OCI-LY1 (cell line): Measurements from ENCODE around the gene RNH1.

ENCODE experiments used
- H2AFZ ChIP-seq: fragments of 200-600 bp; sonication (generic), shearing (Covaris generic); 2 replicates; pipeline ENCODE4 v1.6.0; 2014; ENCODE audit warnings: antibody characterized with exemption, mild to moderate bottlenecking, low read length
- H3F3A ChIP-seq: fragments of 200-600 bp; sonication (generic), shearing (Covaris generic); 2 replicates; pipeline ENCODE4 v1.6.0; 2014; ENCODE audit warnings: mild to moderate bottlenecking, antibody characterized with exemption, low read length, moderate library complexity; ENCODE audit not compliant: insufficient read depth
- H3K27ac ChIP-seq: fragments of 200-600 bp; sonication (generic); 2 replicates; pipeline ENCODE4 v1.5.1; 2014; ENCODE audit warnings: low read length, mixed run types, mild to moderate bottlenecking, low read depth; ENCODE audit not compliant: poor library complexity, severe bottlenecking
- H3K27me3 ChIP-seq: fragments of 200-600 bp; sonication (generic); 2 replicates; pipeline ENCODE4 v1.6.0; 2014; ENCODE audit warnings: antibody characterized with exemption, mild to moderate bottlenecking, low read length, moderate library complexity; ENCODE audit not compliant: insufficient read depth
- H3K36me3 ChIP-seq: fragments of 200-600 bp; sonication (generic); 2 replicates; pipeline ENCODE4 v1.6.1; 2014; ENCODE audit warnings: mild to moderate bottlenecking, antibody characterized with exemption, low read length, moderate library complexity, mixed read lengths; ENCODE audit not compliant: insufficient read depth
- H3K4me1 ChIP-seq: fragments of 200-600 bp; sonication (generic); 2 replicates; pipeline ENCODE4 v1.5.1; 2014; ENCODE audit warnings: mild to moderate bottlenecking, low read length, moderate library complexity; ENCODE audit not compliant: insufficient read depth, severe bottlenecking
- H3K4me2 ChIP-seq: fragments of 200-600 bp; sonication (generic), shearing (Covaris generic); 2 replicates; pipeline ENCODE4 v1.6.1; 2014; ENCODE audit warnings: low read length
- H3K4me3 ChIP-seq: fragments of 200-600 bp; sonication (generic); 2 replicates; pipeline ENCODE4 v1.5.1; 2014; ENCODE audit warnings: low read length, low read depth, mild to moderate bottlenecking, mixed read lengths; ENCODE audit not compliant: poor library complexity, severe bottlenecking
- H3K79me2 ChIP-seq: fragments of 200-600 bp; shearing (Covaris generic); 2 replicates; pipeline ENCODE4 v1.6.1; 2016; ENCODE audit warnings: mixed run types, low read length, mixed read lengths; ENCODE audit not compliant: insufficient read depth
- H3K9ac ChIP-seq: fragments of 200-600 bp; sonication (generic), shearing (Covaris generic); 2 replicates; pipeline ENCODE4 v1.6.1; 2014; ENCODE audit warnings: mild to moderate bottlenecking, low read length, mixed read lengths
- H3K9me2 ChIP-seq: fragments of 200-600 bp; sonication (generic), shearing (Covaris generic); 2 replicates; pipeline ENCODE4 v1.6.1; 2014; ENCODE audit warnings: low read depth, mild to moderate bottlenecking, low read length, mixed read lengths
- H3K9me3 ChIP-seq: fragments of 200-600 bp; shearing (Covaris generic); 2 replicates; pipeline ENCODE4 v1.6.1; 2014; ENCODE audit warnings: low read length, mixed read lengths
- H4K20me1 ChIP-seq: fragments of 200-600 bp; sonication (generic), shearing (Covaris generic); 2 replicates; pipeline ENCODE4 v1.6.0; 2016; ENCODE audit warnings: mild to moderate bottlenecking, low read length; ENCODE audit not compliant: insufficient read depth
- CTCF ChIP-seq: fragments of 200-600 bp; sonication (generic), shearing (Covaris generic); IDR thresholded peaks from 2 replicates; pipeline ENCODE4 v1.5.1; 2017; ENCODE audit warnings: mild to moderate bottlenecking, antibody characterized with exemption, low read length, moderate library complexity, mixed read lengths
- EZH2 ChIP-seq: fragments of 200-600 bp; sonication (generic), shearing (Covaris generic); IDR thresholded peaks from 2 replicates; pipeline ENCODE4 v1.8.0; 2017; ENCODE audit warnings: borderline replicate concordance, mixed run types, mild to moderate bottlenecking, antibody characterized with exemption, low read length, moderate library complexity, mixed read lengths

Gene RNH1

DNA sequence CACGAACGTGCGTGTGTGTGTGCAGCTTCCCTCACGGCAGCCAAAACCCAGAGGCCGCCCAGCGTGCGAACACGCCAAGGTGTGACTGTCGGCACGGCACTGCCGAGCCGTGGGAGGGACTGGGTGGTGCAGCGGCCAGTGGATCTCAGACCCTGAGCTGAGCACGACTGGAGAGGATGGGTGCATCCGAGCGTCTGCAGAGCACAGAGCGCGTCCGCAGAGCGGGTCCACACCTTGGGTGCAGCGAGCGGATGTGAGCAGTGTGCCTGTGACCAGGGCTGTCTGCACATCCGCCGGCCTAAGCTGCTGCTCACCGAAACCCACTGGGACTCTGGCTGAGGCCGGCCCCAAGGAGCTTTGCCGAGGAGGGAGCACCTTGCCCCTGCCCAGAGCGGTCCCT lies 34.2 kb downstream of the RNH1 start:
- H3K27me3 ChIP-seq, result no peaks in the 10 kb centered on the region
- no peak overlapping the region for H3K4me2 ChIP-seq
- no peaks in the 10 kb centered on the region for H3K9me2 ChIP-seq
- no peaks in the 10 kb centered on the region for H3K4me1 ChIP-seq
- no peak for TF ChIP-seq EZH2
- TF ChIP-seq CTCF, result no peak
- H2AFZ ChIP-seq, result no peak overlapping the region
- H3K9me3 ChIP-seq, result no peaks in the 10 kb centered on the region
- H3F3A ChIP-seq, result no peaks in the 10 kb centered on the region
- H3K79me2 ChIP-seq, result no peaks in the 10 kb centered on the region
- H3K9ac ChIP-seq, result no peak overlapping the region
- H3K4me3 ChIP-seq, result no peak overlapping the region
- peaks cover 7% of the 10 kb centered on the region for H3K36me3 ChIP-seq
- H4K20me1 ChIP-seq, result no peaks in the 10 kb centered on the region
- no peak overlapping the region for H3K27ac ChIP-seq

DNA sequence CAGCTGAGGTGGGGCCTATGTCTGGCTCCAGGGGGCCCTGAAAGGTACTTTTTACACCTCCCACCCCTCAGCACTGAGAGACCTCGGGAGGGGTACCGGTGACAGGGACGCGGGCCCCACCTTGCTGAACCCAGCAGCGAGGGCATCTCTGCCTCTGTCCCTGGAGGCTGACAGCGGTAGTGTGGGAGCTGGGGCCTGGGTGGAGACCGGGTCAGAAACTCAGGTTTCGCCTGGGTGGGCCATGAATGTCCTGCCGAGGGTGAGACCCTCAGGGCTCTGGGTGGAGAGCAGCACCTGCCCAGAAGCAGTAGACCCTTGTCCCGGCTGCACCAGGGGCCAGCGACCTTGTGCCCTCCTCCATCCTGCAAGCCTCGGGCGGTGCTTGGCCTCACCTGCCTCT lies 34.8 kb downstream of the RNH1 start:
- no peaks in the 10 kb centered on the region for H3K9me2 ChIP-seq
- TF ChIP-seq CTCF, result no peak
- no peak for TF ChIP-seq EZH2
- H3F3A ChIP-seq, result no peaks in the 10 kb centered on the region
- H3K4me2 ChIP-seq, result no peak overlapping the region
- H3K27ac ChIP-seq, result no peak overlapping the region
- H3K36me3 ChIP-seq, result peaks cover 7% of the 10 kb centered on the region
- H3K27me3 ChIP-seq, result no peaks in the 10 kb centered on the region
- H3K79me2 ChIP-seq, result no peaks in the 10 kb centered on the region
- H2AFZ ChIP-seq, result no peak overlapping the region
- H3K9ac ChIP-seq, result no peak overlapping the region
- no peaks in the 10 kb centered on the region for H4K20me1 ChIP-seq
- H3K9me3 ChIP-seq, result no peaks in the 10 kb centered on the region
- no peak overlapping the region for H3K4me3 ChIP-seq
- no peaks in the 10 kb centered on the region for H3K4me1 ChIP-seq

DNA sequence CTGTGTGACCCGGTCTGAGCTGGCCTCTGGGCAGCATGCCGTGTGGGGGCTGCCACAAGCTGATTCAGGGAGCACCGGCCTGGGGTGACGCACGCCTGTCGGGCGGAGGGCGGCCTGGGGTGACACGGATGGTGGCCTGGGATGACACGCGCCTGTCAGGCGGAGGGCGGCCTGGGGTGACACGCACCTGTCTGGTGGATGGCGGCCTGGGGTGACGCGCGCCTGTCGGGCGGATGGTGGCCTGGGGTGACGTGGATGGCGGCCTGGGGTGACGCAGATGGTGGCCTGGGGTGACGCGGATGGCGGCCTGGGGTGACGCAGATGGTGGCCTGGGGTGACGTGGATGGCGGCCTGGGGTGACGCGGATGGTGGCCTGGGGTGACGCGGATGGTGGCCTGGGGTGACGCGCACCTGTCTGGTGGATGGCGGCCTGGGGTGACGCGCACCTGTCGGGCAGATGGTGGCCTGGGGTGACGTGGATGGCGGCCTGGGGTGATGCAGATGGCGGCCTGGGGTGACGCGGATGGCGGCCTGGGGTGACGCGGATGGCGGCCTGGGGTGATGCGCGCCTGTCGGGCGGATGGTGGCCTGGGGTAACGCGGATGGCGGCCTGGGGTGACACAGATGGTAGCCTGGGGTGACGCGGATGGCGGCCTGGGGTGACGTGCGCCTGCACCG lies 35.4 kb downstream of the RNH1 start:
- Histone ChIP-seq H3K9me2 (no peaks in the 10 kb centered on the region), H3F3A (no peaks in the 10 kb centered on the region), H2AFZ (no peak overlapping the region), H3K4me1 (no peaks in the 10 kb centered on the region), H3K79me2 (no peaks in the 10 kb centered on the region), H3K4me3 (no peak overlapping the region), H3K4me2 (no peak overlapping the region), H4K20me1 (no peaks in the 10 kb centered on the region), H3K36me3 (peaks cover 7% of the 10 kb centered on the region), H3K9ac (no peak overlapping the region), H3K9me3 (no peaks in the 10 kb centered on the region), H3K27me3 (no peaks in the 10 kb centered on the region), H3K27ac (no peak overlapping the region)
- TF ChIP-seq CTCF (no peak), EZH2 (no peak)
